Tibial nerve (tissue), 4 donors: ENCODE measurements around the gene CRB2.

Source experiments
- CTCF ChIP-seq, 5 experiments: fragments of 200-600 bp in 3 of 5; fragments of 450-650 bp in 2 of 5; sonication (generic) in 3 of 5; IDR thresholded peaks; one replicate each; pipeline ENCODE4 v1.5.1; 2016 to 2019; ENCODE audit warnings: antibody characterized with exemption in 5 of 5, mild to moderate bottlenecking in 3 of 5, moderate library complexity in 2 of 5
- EP300 ChIP-seq, 2 donors: sonication (generic); formaldehyde crosslinking; IDR thresholded peaks; one replicate each; pipeline ENCODE4 v1.6.1; 2017; ENCODE audit warnings: antibody characterized with exemption in 2 of 2, mild to moderate bottlenecking in 1 of 2
- POLR2A ChIP-seq, 2 donors: fragments of 450-650 bp; IDR thresholded peaks; one replicate each; pipeline ENCODE4 v1.6.1; 2017; ENCODE audit warnings: antibody characterized with exemption in 2 of 2, mild to moderate bottlenecking in 2 of 2, moderate library complexity in 2 of 2

GRCh38 chr9:123353041-123353440, 3.0 kb upstream of the CRB2 start:
- TF ChIP-seq CTCF (IDR thresholded peaks at IDR 0.05) (no peak), POLR2A (IDR thresholded peaks at IDR 0.05) (no peak), EP300 (IDR thresholded peaks at IDR 0.05) (no peak)
